Neutrophil (primary cell): ENCODE results near the gene DNMT3A.

Experiments
- H3K27ac ChIP-seq: fragments of 200-600 bp; sonication (generic); 2 replicates; pipeline ENCODE4 v1.5.1; 2016; ENCODE audit warnings: mild to moderate bottlenecking, moderate library complexity
- H3K27me3 ChIP-seq: fragments of 200-600 bp; sonication (generic); 2 replicates; pipeline ENCODE4 v1.6.0; 2016; ENCODE audit warnings: mild to moderate bottlenecking
- H3K36me3 ChIP-seq: fragments of 200-600 bp; sonication (generic); 2 replicates; pipeline ENCODE4 v1.5.1; 2017
- H3K4me1 ChIP-seq, 2 experiments: fragments of 200-600 bp in 1 of 2; sonication (generic) in 1 of 2; 1 replicate in 1 of 2; 2 replicates in 1 of 2; pipeline versions ENCODE4 v1.5.1 to v1.6.1; 2013 to 2016; ENCODE audit warnings: low read depth in 1 of 2, low read length in 1 of 2, mild to moderate bottlenecking in 1 of 2, moderate library complexity in 1 of 2; ENCODE audit not compliant: control insufficient read depth in 1 of 2, insufficient read depth in 1 of 2
- H3K4me3 ChIP-seq, 2 experiments: fragments of 200-600 bp in 1 of 2; sonication (generic) in 1 of 2; 1 replicate in 1 of 2; 2 replicates in 1 of 2; pipeline ENCODE4 v1.5.1; 2013 to 2016; ENCODE audit warnings: low read depth in 1 of 2, low read length in 1 of 2, mild to moderate bottlenecking in 1 of 2, moderate library complexity in 1 of 2
- H3K9me3 ChIP-seq: fragments of 200-600 bp; sonication (generic); 2 replicates; pipeline ENCODE4 v1.5.1; 2016
- CTCF ChIP-seq: fragments of 200-600 bp; sonication (generic); IDR thresholded peaks from 2 replicates; pipeline ENCODE4 v1.5.1; 2016; ENCODE audit warnings: antibody characterized with exemption

Gene DNMT3A

DNA sequence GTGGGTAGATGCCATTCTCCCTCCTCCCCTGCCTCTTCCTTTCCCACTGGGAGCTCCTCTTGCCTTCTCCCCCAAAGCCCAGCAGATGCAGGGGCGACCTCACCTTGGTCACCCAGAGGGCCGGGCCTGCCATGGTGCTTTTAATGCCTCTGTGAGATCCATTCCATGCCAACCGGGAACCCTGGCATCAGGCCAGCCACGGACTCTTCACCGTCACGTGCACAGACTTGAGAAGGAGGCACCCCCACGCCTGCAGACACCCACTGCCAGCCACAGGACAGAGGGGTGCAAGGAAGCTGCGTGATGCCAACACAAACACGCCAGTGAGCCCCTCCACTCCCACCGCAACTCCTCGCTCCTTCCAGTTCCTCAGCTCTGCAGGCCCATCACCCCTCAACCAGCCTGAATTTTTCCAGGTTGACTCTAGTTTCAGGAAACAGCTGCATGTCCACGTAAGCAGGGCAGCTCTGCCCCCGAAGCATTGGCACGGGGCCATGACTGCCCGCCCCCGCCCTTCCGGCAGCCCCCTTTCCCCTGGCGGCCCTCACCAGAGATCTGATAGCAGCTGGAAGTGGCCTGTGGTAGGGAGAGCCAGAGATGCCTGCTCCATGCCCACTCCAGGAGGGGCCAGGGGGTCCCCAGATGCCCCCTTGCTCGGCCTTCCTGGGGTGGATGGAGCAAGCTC lies 50.8 kb downstream of the DNMT3A start:
- no peak overlapping the region for H3K4me3 ChIP-seq
- H3K4me1 ChIP-seq: peaks cover 22% of the 10 kb centered on the region in 2 experiments
- H3K27ac ChIP-seq: no peak overlapping the region
- no peak for TF ChIP-seq CTCF
- no peaks in the 10 kb centered on the region for H3K27me3 ChIP-seq
- H3K9me3 ChIP-seq: no peaks in the 10 kb centered on the region
- peaks cover 6% of the 10 kb centered on the region for H3K36me3 ChIP-seq

DNA sequence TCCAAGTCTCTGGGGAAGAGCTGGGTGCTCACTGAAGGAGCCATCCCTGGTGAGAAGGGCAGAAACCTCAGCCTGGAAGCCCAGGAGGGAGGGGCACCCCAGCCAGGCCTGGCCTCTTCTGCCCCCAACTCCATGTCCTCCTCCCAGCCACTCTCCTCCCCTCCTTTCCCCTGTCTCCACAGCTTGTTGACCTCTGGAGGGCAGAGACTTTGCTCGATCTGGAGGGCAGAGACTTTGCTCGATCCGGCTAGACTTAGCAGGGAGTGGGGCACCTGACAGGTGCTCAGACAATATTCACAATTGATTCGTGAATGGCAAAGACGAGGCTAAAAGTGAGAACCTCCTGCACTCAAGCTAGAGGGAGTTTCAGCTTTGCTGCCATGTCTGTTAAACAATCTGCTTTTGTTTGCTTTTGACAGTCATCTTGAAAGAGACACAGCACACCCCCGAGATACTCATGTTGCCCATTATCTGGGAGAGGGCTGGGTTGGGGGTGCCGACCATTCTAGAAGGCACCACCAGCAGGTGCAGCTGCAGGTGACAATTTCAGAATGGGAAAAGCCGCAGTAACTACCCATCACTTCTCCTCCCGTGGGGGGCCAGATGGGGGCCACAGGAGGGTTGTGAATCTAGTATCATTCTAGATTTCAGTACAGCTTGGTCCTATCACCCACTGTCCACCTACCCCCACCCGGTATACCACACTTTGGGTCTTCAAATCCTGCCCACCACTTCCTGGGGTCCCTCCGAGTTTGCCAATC lies 54.8 kb downstream of the DNMT3A start:
- no peaks in the 10 kb centered on the region for H3K9me3 ChIP-seq
- H3K4me3 ChIP-seq: no peak overlapping the region
- peaks cover 6% of the 10 kb centered on the region in 2 experiments for H3K4me1 ChIP-seq
- H3K36me3 ChIP-seq: peaks cover 17% of the 10 kb centered on the region
- no peak for TF ChIP-seq CTCF
- H3K27me3 ChIP-seq: no peaks in the 10 kb centered on the region
- no peak overlapping the region for H3K27ac ChIP-seq

DNA sequence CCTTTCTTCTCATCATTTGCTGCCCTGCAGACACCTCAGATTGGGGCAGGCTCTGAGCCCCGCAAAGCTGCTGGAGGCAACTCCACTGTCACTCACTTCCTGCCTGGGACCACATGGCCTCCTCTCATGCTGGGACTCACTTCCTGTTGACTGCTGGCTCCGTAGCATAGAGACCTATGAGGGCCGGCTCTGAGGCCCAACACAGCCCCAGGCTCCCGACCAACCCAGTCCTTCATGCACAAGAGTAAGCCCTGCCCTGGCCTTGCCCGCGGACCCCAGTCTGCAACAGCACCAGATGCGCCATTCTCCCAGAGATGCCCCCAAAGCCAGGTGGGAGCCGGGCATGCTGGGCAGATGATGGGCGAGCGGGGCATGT lies 55.7 kb downstream of the DNMT3A start:
- Histone ChIP-seq H3K4me1 (peaks cover 6% of the 10 kb centered on the region in 2 experiments), H3K9me3 (no peaks in the 10 kb centered on the region), H3K4me3 (no peak overlapping the region), H3K36me3 (peaks cover 26% of the 10 kb centered on the region), H3K27me3 (no peaks in the 10 kb centered on the region), H3K27ac (no peak overlapping the region)
- no peak for TF ChIP-seq CTCF

- Histone ChIP-seq H3K4me1 (peaks cover 6% of the 10 kb centered on the region in 2 experiments), H3K36me3 (peaks cover 27% of the 10 kb centered on the region), H3K27me3 (no peaks in the 10 kb centered on the region), H3K27ac (no peak overlapping the region), H3K9me3 (no peaks in the 10 kb centered on the region), H3K4me3 (no peak overlapping the region)
- no peak for TF ChIP-seq CTCF
These were observed 56.3 kb downstream of the DNMT3A start for GRCh38 chr2:25285265-25286024.

- Histone ChIP-seq H3K4me1 (peaks cover 6 to 7% of the 10 kb centered on the region in 2 experiments), H3K36me3 (peaks cover 27% of the 10 kb centered on the region), H3K4me3 (no peak overlapping the region), H3K27me3 (no peaks in the 10 kb centered on the region), H3K9me3 (no peaks in the 10 kb centered on the region), H3K27ac (no peak overlapping the region)
- no peak for TF ChIP-seq CTCF
These were observed 57.0 kb downstream of the DNMT3A start for GRCh38 chr2:25284756-25285155.
